WTC11 (cell line): ENCODE results near the gene NEDD4L.

Experiments used
- MYBL2 ChIP-seq: sonication (generic); formaldehyde crosslinking; IDR thresholded peaks from 2 replicates; pipeline ENCODE4 v1.8.1; 2023; ENCODE audit warnings: mild to moderate bottlenecking, moderate library complexity, missing genetic modification reagents
- TP53 ChIP-seq: sonication (generic); formaldehyde crosslinking; IDR thresholded peaks from 2 replicates; pipeline ENCODE4 v1.8.1; 2023; ENCODE audit warnings: mild to moderate bottlenecking, missing genetic modification reagents
- ZNF671 ChIP-seq: fragments of 250-450 bp; sonication (Bioruptor Pico); IDR thresholded peaks from 2 replicates; pipeline ENCODE4 v1.8.0; 2021; ENCODE audit warnings: mild to moderate bottlenecking
- TF ChIP-seq, protein P1 (sequence below): fragments of 200-600 bp; IDR thresholded peaks from 2 replicates; pipeline ENCODE4 v1.8.0; 2022; ENCODE audit warnings: antibody characterized with exemption
- TF ChIP-seq, protein P2 (sequence below): sonication (generic); formaldehyde crosslinking; IDR thresholded peaks from 2 replicates; pipeline ENCODE4 v1.8.0; 2023; ENCODE audit warnings: missing genetic modification reagents
- TF ChIP-seq, protein P3 (sequence below): fragments of 250-450 bp; sonication (Bioruptor Pico); IDR thresholded peaks from 2 replicates; pipeline ENCODE4 v2.1.2; 2022; ENCODE audit warnings: mild to moderate bottlenecking, moderate library complexity

DNA sequence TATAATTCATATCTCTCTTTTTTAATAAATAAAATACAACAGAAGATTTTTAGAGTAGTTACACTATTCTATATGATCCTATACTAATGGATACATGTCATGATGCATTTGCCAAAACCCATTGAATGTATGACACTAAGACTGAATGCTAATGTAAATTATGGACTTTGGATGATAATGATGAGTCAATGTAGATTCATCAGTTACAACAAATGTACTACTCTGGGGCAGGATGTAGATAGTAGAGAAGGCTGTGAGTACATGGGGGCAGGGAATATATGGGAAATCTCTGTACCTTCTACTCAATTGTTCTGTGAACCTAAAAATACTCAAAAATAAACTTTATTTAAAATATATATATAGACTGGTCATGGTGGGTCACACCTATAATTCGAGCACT lies 45.6 kb upstream of the NEDD4L start:
- TF ChIP-seq ZNF671, result no peak
- TF ChIP-seq, protein P1, sequence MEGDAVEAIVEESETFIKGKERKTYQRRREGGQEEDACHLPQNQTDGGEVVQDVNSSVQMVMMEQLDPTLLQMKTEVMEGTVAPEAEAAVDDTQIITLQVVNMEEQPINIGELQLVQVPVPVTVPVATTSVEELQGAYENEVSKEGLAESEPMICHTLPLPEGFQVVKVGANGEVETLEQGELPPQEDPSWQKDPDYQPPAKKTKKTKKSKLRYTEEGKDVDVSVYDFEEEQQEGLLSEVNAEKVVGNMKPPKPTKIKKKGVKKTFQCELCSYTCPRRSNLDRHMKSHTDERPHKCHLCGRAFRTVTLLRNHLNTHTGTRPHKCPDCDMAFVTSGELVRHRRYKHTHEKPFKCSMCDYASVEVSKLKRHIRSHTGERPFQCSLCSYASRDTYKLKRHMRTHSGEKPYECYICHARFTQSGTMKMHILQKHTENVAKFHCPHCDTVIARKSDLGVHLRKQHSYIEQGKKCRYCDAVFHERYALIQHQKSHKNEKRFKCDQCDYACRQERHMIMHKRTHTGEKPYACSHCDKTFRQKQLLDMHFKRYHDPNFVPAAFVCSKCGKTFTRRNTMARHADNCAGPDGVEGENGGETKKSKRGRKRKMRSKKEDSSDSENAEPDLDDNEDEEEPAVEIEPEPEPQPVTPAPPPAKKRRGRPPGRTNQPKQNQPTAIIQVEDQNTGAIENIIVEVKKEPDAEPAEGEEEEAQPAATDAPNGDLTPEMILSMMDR, result no peak
- TF ChIP-seq MYBL2 (CRISPR knock-in tag), result no peak
- TF ChIP-seq TP53 (CRISPR knock-in tag), result no peak
- TF ChIP-seq, protein P2, sequence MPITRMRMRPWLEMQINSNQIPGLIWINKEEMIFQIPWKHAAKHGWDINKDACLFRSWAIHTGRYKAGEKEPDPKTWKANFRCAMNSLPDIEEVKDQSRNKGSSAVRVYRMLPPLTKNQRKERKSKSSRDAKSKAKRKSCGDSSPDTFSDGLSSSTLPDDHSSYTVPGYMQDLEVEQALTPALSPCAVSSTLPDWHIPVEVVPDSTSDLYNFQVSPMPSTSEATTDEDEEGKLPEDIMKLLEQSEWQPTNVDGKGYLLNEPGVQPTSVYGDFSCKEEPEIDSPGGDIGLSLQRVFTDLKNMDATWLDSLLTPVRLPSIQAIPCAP (CRISPR knock-in tag), result no peak
- TF ChIP-seq, protein P3, sequence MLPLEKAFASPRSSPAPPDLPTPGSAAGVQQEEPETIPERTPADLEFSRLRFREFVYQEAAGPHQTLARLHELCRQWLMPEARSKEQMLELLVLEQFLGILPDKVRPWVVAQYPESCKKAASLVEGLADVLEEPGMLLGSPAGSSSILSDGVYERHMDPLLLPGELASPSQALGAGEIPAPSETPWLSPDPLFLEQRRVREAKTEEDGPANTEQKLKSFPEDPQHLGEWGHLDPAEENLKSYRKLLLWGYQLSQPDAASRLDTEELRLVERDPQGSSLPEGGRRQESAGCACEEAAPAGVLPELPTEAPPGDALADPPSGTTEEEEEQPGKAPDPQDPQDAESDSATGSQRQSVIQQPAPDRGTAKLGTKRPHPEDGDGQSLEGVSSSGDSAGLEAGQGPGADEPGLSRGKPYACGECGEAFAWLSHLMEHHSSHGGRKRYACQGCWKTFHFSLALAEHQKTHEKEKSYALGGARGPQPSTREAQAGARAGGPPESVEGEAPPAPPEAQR (CRISPR knock-in tag), result no peak
